Peyer's patch (tissue), 4 donors: ENCODE results near the gene ARL5A. TPM values are rescaled to one million over a fixed set of nuclear protein-coding genes. Genes with fewer than 3 reads are reported as not detected.
"Not testable (repeated sequence)": the region's sequence is repeated elsewhere in the genome, so short reads cannot be mapped to it uniquely, and the experiment has no call there.

Experiments used
- DNase-seq, 3 donors: peaks; one replicate each; pipeline ENCODE4 v3.0.0-alpha.2; 2017 to 2019
- H3K27ac ChIP-seq, 4 donors: fragments of 200-600 bp; sonication (generic); one replicate each; pipeline ENCODE4 v1.5.1; 2016 to 2019
- H3K27me3 ChIP-seq, 2 donors: fragments of 200-600 bp; sonication (generic); one replicate each; pipeline ENCODE4 v1.5.1; 2019
- H3K36me3 ChIP-seq, 3 donors: fragments of 200-600 bp; sonication (generic); one replicate each; pipeline ENCODE4 v1.5.1; 2016 to 2019
- H3K4me1 ChIP-seq, 4 donors: fragments of 200-600 bp; sonication (generic); one replicate each; pipeline ENCODE4 v1.5.1; 2016 to 2019
- H3K4me3 ChIP-seq, 4 donors: fragments of 200-600 bp; sonication (generic); 1 replicate in 3 of 4; 2 replicates in 1 of 4; pipeline ENCODE4 v1.5.1; 2016 to 2019; ENCODE audit warnings: mild to moderate bottlenecking in 1 of 4
- H3K9me3 ChIP-seq, 4 donors: fragments of 200-600 bp; sonication (generic); one replicate each; pipeline ENCODE4 v1.5.1; 2016 to 2019; ENCODE audit warnings: mild to moderate bottlenecking in 1 of 4
- POLR2A ChIP-seq, 2 donors: fragments of 450-650 bp; IDR thresholded peaks; one replicate each; pipeline ENCODE4 v1.5.1; 2017; ENCODE audit warnings: antibody characterized with exemption in 2 of 2, mild to moderate bottlenecking in 2 of 2, moderate library complexity in 2 of 2
- total RNA-seq, 4 donors: library from RNA; depleted of rRNA; stranded (reverse); fragments of >200 nt; gene quantifications; one replicate each; pipeline ENCODE4 v1.1.0, GENCODE V29; 2016
- TF ChIP-seq, protein P1 (sequence below), 6 experiments: fragments of 450-650 bp in 4 of 6; fragments of 200-600 bp in 2 of 6; sonication (generic) in 1 of 6; IDR thresholded peaks; one replicate each; pipeline ENCODE4 v1.5.1; 2017 to 2019; ENCODE audit warnings: antibody characterized with exemption in 6 of 6, mild to moderate bottlenecking in 3 of 6, moderate library complexity in 1 of 6

The ARL5A gene, protein sequence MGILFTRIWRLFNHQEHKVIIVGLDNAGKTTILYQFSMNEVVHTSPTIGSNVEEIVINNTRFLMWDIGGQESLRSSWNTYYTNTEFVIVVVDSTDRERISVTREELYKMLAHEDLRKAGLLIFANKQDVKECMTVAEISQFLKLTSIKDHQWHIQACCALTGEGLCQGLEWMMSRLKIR
- total RNA-seq = 10 to 100 TPM; 34.7 to 85.5 (median 56.5) TPM

- Histone ChIP-seq H3K27ac (peak within 1 kb of the TSS; percentile 78 to 93 (median 87)), H3K4me3 (peak within 1 kb of the TSS; percentile 83 to 91 (median 88)), H3K4me1 (peaks cover 0 to 29% (median 8%) of the 10 kb centered on the region in 4 donors), H3K36me3 (no peaks in the 10 kb centered on the region), H3K27me3 (no peaks in the 10 kb centered on the region), H3K9me3 (no peaks in the 10 kb centered on the region)
- TF ChIP-seq POLR2A (IDR thresholded peaks at IDR 0.05) = peak; percentile 70 to 85
- TF ChIP-seq, protein P1, sequence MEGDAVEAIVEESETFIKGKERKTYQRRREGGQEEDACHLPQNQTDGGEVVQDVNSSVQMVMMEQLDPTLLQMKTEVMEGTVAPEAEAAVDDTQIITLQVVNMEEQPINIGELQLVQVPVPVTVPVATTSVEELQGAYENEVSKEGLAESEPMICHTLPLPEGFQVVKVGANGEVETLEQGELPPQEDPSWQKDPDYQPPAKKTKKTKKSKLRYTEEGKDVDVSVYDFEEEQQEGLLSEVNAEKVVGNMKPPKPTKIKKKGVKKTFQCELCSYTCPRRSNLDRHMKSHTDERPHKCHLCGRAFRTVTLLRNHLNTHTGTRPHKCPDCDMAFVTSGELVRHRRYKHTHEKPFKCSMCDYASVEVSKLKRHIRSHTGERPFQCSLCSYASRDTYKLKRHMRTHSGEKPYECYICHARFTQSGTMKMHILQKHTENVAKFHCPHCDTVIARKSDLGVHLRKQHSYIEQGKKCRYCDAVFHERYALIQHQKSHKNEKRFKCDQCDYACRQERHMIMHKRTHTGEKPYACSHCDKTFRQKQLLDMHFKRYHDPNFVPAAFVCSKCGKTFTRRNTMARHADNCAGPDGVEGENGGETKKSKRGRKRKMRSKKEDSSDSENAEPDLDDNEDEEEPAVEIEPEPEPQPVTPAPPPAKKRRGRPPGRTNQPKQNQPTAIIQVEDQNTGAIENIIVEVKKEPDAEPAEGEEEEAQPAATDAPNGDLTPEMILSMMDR (IDR thresholded peaks at IDR 0.05) = no peak
- peak; percentile 93 to 98 (median 98) for DNase-seq
Measured at GRCh38 chr2:151828143-151828889, at the start of gene ARL5A. Gene ARL5A (minus strand): TSS chr2:151828421. CDS start chr2:151828176, 245 bp downstream.

DNA sequence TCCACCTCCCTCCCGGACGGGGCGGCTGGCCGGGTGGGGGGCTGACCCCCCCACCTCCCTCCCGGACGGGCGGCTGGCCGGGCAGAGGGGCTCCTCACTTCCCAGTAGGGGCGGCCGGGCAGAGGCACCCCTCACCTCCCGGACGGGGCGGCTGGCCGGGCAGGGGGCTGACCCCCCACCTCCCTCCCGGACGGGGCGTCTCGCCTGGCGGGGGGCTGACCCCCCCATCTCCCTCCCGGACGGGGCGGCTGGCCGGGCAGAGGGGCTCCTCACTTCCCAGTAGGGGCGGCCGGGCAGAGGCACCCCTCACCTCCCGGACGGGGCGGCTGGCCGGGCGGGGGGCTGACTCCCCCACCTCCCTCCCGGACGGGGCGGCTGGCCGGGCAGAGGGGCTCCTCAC lies 47.4 kb upstream of the ARL5A start:
- DNase-seq, H3K9me3 ChIP-seq, H3K27ac ChIP-seq, H3K4me3 ChIP-seq, H3K27me3 ChIP-seq, H3K4me1 ChIP-seq, H3K36me3 ChIP-seq: not testable (repeated sequence)

DNA sequence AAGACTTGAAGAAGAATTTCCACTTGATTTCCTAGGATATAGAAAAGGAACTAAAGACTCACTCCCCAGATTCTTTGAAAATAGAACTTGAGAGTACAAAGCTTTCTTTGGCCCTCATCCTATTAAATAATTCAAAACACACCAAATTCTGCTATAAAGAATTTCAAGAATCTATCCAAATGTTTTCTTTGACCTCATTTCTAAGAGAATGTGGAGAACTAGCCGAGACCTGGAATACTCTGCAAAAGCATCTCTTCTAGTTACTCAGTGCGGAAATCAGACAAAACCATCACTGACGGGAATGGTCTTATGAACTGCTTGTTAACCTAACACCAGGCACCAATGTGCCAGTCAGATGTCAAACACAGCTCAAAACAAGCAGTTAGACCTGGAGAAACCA lies 44.2 kb upstream of the ARL5A start:
- Histone ChIP-seq H3K27ac (no peak overlapping the region), H3K27me3 (no peaks in the 10 kb centered on the region), H3K36me3 (no peaks in the 10 kb centered on the region), H3K4me3 (no peak overlapping the region), H3K4me1 (no peaks in the 10 kb centered on the region), H3K9me3 (no peaks in the 10 kb centered on the region)
- TF ChIP-seq, protein P1 (IDR thresholded peaks at IDR 0.05) = no peak
- no peak for TF ChIP-seq POLR2A (IDR thresholded peaks at IDR 0.05)
- DNase-seq = no peak

GRCh38 chr2:151869291-151869690 lies 41.1 kb upstream of the ARL5A start:
- Histone ChIP-seq H3K9me3 (no peaks in the 10 kb centered on the region), H3K27ac (no peak overlapping the region), H3K36me3 (no peaks in the 10 kb centered on the region), H3K4me1 (no peaks in the 10 kb centered on the region), H3K4me3 (no peak overlapping the region), H3K27me3 (no peaks in the 10 kb centered on the region)
- TF ChIP-seq, protein P1 (IDR thresholded peaks at IDR 0.05) = no peak
- TF ChIP-seq POLR2A (IDR thresholded peaks at IDR 0.05) = no peak
- no peak for DNase-seq

GRCh38 chr2:151862700-151863099 lies 34.5 kb upstream of the ARL5A start:
- no peaks in the 10 kb centered on the region for H3K27me3 ChIP-seq
- no peak for DNase-seq
- TF ChIP-seq POLR2A (IDR thresholded peaks at IDR 0.05) = no peak
- no peaks in the 10 kb centered on the region for H3K9me3 ChIP-seq
- no peak overlapping the region for H3K4me3 ChIP-seq
- H3K27ac ChIP-seq = no peak overlapping the region
- no peaks in the 10 kb centered on the region for H3K36me3 ChIP-seq
- H3K4me1 ChIP-seq = no peaks in the 10 kb centered on the region

DNA sequence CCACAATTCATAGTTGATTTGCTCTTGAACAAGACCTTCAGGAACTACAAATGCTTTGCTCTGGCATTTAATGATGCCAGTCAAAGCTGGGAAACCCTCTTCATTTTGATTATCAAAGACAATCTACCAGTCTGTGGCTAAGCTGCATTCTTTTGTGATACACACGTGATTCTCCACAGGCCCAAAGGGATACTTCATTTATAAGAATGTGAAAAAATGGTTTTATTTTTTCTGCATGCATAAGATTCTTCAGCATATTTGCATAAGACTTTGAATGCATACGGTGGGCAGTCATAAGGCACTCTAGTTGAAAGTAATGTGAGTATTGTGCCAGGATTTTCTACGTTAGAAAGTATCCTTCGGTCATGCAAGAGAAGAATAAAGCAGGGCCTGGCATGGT lies 33.0 kb upstream of the ARL5A start:
- no peaks in the 10 kb centered on the region for H3K27me3 ChIP-seq
- no peak overlapping the region for H3K4me3 ChIP-seq
- H3K9me3 ChIP-seq = no peaks in the 10 kb centered on the region
- no peak overlapping the region for H3K27ac ChIP-seq
- TF ChIP-seq, protein P1 (IDR thresholded peaks at IDR 0.05) = no peak
- no peak for TF ChIP-seq POLR2A (IDR thresholded peaks at IDR 0.05)
- no peak for DNase-seq
- H3K4me1 ChIP-seq = no peaks in the 10 kb centered on the region
- no peaks in the 10 kb centered on the region for H3K36me3 ChIP-seq
